GM12864 (cell line): ENCODE measurements around the gene LEP.
"Not testable (repeated sequence)": the region's sequence is repeated elsewhere in the genome, so short reads cannot be mapped to it uniquely, and the experiment has no call there.

Experiments used
- DNase-seq: peaks from one replicate; pipeline ENCODE4 v3.0.0-alpha.2; 2011; ENCODE audit warnings: low read depth
- H3K4me3 ChIP-seq: 2 replicates; pipeline ENCODE4 v1.5.1; 2011; ENCODE audit warnings: mild to moderate bottlenecking, low read depth, low read length, control low read depth
- TF ChIP-seq, protein P1 (sequence below): IDR thresholded peaks from 2 replicates; pipeline ENCODE4 v1.5.1; 2011; ENCODE audit warnings: low read depth, mild to moderate bottlenecking, moderate library complexity, low read length, control low read depth, inconsistent platforms; ENCODE audit errors: missing control alignments

The LEP gene

DNA sequence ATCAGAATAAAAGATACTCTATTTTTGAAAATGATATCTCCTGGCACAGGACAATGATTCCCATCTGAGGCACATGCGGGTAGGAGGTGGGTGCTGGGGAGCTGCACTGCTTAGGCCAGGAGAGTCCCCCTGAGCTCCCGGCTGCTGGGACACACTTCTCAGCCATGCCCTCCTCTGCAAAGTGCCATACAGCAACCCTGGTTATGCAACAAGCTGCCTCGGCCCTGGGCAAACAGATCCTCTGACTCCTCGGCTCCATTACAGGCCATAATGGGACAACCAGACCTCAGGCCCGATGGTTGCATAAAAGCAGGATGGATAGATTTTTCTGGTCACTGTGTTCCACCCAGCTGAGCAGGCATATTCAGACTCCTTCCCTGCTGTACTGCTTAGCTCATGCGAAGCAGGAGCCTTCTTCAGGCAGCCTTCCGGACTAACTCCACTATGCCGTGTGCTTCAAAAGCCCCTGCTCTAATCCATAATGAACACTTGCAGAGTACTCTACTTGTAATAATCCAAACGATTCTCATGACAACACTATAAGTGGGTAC, 6.5 kb upstream of the LEP start:
- H3K4me3 ChIP-seq, result no peak overlapping the region
- DNase-seq, result no peak
- TF ChIP-seq, protein P1, sequence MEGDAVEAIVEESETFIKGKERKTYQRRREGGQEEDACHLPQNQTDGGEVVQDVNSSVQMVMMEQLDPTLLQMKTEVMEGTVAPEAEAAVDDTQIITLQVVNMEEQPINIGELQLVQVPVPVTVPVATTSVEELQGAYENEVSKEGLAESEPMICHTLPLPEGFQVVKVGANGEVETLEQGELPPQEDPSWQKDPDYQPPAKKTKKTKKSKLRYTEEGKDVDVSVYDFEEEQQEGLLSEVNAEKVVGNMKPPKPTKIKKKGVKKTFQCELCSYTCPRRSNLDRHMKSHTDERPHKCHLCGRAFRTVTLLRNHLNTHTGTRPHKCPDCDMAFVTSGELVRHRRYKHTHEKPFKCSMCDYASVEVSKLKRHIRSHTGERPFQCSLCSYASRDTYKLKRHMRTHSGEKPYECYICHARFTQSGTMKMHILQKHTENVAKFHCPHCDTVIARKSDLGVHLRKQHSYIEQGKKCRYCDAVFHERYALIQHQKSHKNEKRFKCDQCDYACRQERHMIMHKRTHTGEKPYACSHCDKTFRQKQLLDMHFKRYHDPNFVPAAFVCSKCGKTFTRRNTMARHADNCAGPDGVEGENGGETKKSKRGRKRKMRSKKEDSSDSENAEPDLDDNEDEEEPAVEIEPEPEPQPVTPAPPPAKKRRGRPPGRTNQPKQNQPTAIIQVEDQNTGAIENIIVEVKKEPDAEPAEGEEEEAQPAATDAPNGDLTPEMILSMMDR, result no peak

DNA sequence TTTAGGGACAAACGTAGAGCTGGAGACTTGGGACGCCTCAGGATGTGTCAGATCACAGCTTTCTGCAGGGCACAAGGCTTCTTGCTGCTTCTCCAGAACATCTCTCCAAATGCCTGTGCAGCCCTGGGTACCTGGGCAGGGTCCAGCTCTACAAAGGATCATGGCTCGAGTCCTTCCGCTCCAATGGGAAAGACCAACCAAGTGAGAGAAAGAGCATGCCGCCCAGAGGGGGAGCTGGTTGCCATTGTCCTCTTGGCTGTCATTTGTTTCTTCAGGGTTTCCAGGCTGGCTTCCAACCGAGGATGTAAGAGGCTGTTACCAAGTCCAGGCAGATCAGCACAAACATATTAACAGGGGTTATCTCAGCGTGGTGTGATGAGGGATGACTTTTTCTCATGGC, 5.6 kb upstream of the LEP start:
- DNase-seq, result no peak
- no peak overlapping the region for H3K4me3 ChIP-seq
- TF ChIP-seq, protein P1, result no peak

DNA sequence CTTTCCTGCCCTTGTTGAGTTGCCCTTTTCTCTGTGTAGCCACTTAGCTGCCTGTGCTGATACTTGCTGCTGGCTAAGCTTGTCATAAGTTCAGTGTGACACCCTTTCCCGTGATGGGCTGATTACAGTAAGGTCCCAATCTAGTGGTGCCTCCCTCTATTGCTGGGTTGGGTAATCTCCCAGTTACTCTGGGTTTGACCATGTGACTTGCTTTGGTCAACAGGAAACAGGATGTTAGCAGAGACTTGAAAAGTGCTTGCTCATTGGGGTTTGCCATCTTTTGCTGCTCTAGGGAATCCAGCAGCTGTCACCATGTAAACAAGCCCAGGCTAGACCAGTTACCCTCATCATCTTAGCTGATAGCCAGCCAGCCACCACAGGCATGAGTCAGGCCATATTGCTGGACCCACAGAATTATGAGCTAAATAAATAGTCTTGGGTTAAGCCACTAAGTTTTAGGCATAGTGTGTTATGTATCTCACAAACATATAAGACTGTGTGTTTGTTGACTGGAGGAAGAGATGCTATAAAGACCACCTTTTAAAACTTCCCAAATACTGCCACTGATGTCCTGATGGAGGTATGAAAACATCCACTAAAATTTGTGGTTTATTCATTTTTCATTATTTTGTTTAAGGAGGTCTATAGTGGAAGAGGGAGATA, 4.0 kb upstream of the LEP start:
- DNase-seq, result peak; percentile 18
- TF ChIP-seq, protein P1, result no peak
- no peak overlapping the region for H3K4me3 ChIP-seq

DNA sequence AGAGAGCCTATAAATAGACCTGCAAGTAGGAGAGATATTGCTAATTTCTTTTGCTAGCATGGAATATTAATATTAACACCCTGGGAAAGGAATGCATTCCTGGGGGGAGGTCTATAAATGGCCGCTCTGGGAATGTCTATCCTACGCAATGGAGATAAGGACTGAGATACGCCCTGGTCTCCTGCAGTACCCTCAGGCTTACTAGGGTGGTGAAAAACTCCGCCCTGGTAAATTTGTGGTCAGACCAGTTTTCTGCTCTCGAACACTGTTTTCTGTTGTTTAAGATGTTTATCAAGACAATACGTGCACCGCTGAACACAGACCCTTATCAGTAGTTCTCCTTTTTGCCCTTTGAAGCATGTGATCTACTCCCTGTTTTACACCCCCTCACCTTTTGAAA, 1.9 kb upstream of the LEP start:
- H3K4me3 ChIP-seq, DNase-seq: not testable (repeated sequence)

DNA sequence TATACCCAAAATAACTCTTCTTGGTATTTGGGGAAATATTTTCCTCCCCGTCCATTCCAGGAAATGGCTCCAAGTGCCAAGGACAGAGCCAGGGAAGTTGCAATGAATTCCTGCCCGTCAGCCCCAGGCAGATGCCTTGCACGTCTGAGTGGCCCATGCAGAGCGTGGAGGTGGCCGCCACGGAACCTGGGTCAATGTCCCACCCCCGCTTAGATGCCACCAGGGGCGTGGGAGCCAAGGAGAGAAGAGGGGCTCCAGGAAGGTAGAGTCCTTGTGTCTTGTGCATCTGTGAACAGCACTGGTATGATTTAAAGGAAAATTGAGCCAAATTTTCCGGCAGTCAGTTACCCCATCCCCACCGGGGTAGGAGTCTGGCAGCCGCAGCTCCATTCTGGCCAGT, 1.6 kb downstream of the LEP start:
- TF ChIP-seq, protein P1, result no peak
- DNase-seq, result no peak
- H3K4me3 ChIP-seq, result no peak overlapping the region

DNA sequence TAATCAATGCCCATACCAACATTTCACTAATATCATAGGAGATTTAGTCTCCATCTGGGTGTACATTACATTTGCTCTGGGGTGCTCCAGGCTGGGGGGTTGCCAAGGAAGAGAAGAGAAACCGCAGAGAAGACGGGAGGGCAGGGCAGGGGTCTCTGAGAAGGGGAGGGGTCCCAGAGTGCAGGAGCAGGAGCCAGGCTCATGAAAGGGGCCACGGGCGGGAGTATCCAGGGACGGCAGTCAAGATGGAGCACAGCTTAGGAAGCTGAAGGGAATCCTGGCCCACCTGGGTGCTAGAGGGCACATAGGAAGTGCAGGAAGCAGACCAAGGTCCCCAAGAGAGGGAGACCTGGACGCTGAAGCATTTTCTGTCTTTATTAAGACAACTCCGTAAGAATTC, 2.2 kb downstream of the LEP start:
- TF ChIP-seq, protein P1, result no peak
- H3K4me3 ChIP-seq, result no peak overlapping the region
- no peak for DNase-seq

DNA sequence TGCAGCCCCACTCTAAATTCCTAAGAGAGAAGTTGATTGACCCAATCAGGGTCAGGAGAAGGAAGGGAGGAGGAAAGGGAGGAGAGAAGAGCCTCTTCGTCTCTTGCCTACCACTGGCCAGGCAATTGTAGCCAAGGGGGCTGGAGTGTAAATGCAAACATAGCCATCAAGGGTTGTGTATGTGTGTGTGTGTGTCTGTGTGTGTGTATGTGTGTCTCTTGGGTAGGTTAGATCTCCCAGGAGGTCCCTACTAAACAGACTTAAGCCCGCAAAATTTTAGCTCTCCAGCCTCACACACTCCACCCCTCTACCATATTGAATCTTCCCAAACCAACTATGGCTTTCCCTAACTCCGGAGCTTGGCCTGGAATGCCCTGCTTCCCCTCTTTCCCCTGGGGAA, 3.8 kb downstream of the LEP start:
- TF ChIP-seq, protein P1, result no peak
- no peak for DNase-seq
- H3K4me3 ChIP-seq, result no peak overlapping the region
